Brain pericyte (primary cell): ENCODE measurements around the gene AGPAT4.

Experiments
- DNase-seq: peaks from one replicate; pipeline ENCODE4 v3.0.0-alpha.2; 2012; ENCODE audit warnings: low read depth, low spot score

The AGPAT4 gene

GRCh38 chr6:161281092-161281491 is 7.2 kb upstream of the AGPAT4 start:
- no peak for DNase-seq

GRCh38 chr6:161279677-161280415 is 6.0 kb upstream of the AGPAT4 start:
- no peak for DNase-seq

DNA sequence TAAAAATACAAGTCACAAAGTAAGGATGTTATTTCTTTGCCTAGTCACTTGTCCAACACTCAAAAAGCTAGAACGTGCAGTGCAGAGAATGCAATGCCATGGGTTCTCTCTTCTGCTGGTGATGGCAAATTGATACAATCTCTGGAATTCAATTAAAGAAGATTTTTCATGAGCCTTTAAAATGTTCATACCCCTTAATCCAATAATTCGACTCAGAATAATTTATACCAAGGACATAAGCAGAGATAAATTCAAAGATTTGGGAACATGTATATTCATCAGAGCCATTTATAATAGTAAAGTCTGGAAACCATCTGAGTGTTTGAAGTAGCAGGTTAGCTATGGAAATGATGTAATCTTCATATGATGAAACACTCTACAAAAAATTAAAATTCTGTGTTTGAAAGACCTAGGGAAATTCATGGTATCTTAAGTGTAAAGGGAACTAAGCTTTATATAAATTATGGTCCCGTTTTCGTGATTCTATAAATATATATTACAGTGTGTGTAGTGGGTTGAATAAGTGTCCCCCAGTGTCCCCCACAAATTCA is 2.8 kb upstream of the AGPAT4 start:
- no peak for DNase-seq

DNA sequence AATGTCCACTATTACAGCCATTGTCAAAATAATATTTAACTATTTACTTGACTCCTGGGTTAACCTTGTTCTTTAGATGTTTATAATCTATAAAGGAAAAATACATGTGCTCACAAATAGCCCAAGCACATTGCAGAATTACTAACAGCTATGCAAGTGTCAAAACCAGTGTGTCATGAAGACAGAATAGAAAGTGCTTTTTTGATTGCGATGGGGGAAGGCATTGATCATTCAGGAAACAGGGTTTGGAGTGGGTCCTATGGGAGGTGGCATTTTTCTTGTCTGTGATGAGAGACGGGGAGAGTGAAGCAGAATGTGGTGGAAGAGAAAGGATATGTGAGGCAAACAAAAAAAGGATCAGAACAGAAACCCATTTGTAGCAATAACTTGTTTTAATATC is 1.0 kb upstream of the AGPAT4 start:
- no peak for DNase-seq

- DNase-seq, result no peak
Observed at GRCh38 chr6:161274488-161274858, 612 bp upstream of the AGPAT4 start.

GRCh38 chr6:161273274-161273751 is 548 bp downstream of the AGPAT4 start:
- no peak for DNase-seq

DNA sequence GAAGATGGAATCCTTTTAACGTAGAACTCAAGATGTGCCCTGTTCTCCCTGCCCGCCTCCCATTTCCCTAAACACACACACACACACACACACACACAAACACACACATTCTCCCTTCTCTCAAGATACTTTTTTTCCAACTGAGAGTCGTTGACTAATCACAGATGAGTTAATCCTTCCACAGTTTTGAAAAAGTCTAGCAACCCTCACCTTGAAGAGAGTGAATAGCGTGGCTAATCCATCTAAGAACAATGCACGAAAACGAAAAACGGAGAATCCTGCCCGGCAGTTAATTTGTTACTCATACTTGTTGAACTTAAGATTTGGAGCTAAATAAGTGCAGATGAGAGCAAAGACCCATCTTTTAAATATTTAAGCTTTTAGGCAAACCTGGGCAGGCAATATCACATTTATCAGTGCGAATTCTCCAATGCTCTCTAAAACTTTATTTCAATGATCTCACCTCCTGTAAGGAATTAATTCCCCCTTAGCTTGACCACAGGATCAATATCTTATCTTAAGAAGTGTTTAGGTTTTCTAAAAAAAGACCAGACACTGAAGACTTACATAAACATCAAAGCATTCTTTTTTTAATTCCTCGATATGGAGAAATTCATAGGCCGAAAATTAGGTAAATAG is 1.1 kb downstream of the AGPAT4 start:
- no peak for DNase-seq

DNA sequence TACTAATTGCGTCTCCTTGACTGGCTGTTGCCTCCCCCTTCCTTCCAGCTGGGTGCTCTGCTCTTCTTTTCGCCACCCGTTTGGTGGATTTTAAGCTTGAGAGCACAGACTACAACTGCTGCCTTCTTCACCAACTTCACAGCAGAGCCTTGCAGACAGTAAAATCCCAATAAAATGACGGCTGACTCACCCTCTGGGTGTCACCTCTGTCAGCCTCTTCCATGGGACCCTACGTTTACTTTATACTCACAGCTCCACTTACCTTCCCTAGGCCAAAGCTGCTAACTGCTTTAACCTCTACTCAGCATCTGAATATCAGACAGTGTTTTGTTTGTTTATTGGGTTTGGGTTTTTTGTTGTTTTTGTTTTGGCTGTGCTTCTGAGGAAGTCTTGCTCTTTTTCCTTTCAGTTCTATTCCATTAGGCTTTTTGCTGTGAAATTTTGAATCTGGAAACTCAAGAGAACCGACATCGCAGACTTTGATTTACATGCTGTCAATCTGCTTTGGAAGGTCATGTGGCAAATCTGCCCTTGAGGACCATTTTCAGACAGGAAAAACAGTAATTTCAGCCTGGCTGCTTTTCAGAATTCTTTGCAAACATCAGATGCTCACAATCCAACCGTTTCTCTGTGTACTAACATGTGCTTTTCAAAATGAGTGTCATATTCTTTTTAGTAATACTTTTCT is 2.4 kb downstream of the AGPAT4 start:
- DNase-seq, result no peak

- no peak for DNase-seq
Observed at GRCh38 chr6:161270116-161270515, 3.7 kb downstream of the AGPAT4 start.

GRCh38 chr6:161269310-161269709 is 4.6 kb downstream of the AGPAT4 start:
- DNase-seq, result no peak

DNA sequence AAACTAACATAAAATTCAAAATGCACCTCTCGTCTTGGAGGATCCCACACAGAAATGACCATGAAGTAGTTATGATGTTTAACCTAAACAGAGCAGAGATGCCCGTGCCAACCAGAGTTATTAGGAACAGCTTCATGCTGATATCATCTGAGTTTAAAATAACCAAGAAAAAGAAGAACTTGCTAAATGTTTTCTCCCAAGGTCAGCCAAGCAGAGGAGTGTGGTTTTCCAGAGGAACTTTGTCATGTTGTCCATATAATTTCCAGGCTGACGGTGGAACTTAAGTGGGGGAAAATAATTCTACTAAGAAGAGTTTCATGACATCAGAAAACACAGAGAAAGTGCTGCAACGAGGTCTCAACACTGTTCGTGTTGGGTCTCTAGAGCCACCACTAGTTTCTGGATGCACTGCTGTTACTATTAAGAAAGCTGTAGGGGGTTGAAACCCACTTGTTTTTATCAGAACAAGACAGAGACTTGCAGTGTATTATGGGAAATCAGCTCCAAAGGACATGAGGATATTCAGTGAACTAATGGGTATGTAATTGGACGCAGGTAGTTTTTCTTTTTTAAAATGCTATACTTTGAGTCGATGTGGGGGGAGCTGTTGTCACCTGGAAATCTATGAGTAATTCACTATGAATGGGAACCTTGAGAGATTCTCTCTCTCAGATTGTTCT is 5.2 kb downstream of the AGPAT4 start:
- DNase-seq, result no peak

DNA sequence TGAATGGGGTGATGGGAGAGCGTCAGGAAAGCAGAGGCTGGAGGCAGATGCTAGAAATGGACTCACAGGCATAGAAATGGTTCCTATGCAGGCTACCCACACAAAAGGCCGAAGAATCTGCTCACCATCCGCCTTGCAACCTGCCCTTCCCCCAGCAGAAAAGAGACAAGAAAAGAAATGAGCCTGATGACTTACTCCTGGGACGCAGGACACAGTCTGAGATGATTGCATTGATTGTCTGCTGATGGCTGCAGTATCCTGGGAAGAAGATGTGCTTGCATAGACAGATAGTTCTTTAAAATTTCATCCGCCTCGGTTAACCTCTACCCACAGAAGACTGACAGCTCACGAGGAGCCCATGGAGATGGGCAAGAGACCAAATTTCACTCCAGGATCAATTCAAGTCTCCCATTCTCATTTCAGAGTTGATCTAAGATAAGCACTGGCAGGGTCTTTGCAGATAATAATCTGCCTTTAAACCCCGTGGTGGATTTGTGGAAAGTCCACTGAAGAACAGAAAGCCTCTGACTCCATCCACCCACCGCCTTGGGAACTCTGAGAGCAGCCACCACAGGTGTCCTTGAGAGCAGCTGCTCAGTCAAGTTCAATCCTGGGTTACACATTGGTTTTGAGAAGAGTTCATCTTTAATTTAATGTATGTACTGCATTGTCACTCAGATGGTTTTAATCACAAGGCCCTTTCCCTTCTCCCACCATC is 7.2 kb downstream of the AGPAT4 start:
- no peak for DNase-seq

- DNase-seq, result no peak
Observed at GRCh38 chr6:161265975-161266374, 7.9 kb downstream of the AGPAT4 start.

DNA sequence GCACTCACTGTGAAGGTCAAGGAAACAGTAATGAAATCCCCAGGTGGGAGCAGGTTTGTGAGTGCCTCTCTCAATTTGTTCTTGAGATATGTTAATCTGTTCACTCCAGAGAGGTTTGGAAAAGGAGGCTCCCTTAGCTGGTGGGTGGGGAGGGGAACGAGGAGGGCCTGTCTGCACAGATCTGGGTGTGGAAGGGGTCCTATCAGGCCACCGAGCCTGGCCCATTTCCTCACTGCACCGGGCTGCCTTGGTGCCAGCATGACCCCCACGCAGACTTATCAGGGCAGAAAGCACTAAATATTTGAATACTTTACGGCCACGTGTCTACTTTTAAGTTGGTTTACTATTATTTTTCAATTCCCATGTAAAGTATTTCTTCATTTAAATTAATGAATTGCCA is 8.3 kb downstream of the AGPAT4 start:
- DNase-seq, result no peak

GRCh38 chr6:161264181-161264580 is 9.7 kb downstream of the AGPAT4 start:
- DNase-seq, result no peak

- DNase-seq, result no peak
Observed at GRCh38 chr6:161261816-161262215, 12.0 kb downstream of the AGPAT4 start.

DNA sequence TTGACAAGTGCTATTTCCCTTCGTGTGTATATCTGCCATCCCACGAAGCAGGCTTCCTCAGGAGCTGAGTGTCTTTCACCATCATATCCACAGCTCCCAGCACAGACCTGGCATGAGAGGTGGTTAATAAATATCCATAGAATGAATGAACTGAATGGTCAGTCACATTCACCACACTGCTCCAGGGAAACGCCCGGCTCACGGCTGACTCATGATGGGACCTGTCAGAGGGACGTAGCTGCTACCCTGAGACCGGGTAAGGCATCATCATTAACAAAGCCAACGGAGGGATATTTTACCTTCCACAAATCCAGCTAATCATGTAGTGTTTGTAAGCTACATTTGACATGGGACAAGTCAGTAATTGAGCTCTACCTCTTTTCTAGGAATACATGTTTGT is 12.5 kb downstream of the AGPAT4 start:
- DNase-seq, result no peak

DNA sequence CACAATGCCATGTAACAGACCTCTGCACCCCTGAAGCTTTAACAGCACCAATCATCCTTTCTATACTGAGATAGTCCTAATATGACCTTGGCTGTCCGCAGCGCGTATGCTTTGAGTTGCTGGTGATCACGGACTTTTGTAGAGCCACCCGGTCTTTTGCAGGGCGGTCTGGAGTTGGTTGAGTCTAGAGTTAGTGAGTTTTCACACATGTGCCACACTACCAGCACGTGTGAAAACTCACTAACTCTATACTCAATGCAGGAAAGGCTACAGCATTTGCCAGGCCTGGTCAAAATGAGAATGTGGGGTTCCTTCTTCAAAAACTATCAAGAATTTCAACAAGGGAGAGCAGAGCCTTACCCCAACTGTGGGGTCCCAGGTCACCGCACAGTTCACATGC is 14.6 kb downstream of the AGPAT4 start:
- no peak for DNase-seq

- DNase-seq, result peak; percentile 74
Observed at GRCh38 chr6:161257793-161258457, 15.9 kb downstream of the AGPAT4 start.

GRCh38 chr6:161256407-161256806 is 17.5 kb downstream of the AGPAT4 start:
- DNase-seq, result no peak

GRCh38 chr6:161255518-161255917 is 18.3 kb downstream of the AGPAT4 start:
- DNase-seq, result no peak
